ENCODE results near the gene GUCY1A2.
"Not testable (repeated sequence)": the region's sequence is repeated elsewhere in the genome, so short reads cannot be mapped to it uniquely, and the experiment has no call there.

GUCY1A2 gene

DNA sequence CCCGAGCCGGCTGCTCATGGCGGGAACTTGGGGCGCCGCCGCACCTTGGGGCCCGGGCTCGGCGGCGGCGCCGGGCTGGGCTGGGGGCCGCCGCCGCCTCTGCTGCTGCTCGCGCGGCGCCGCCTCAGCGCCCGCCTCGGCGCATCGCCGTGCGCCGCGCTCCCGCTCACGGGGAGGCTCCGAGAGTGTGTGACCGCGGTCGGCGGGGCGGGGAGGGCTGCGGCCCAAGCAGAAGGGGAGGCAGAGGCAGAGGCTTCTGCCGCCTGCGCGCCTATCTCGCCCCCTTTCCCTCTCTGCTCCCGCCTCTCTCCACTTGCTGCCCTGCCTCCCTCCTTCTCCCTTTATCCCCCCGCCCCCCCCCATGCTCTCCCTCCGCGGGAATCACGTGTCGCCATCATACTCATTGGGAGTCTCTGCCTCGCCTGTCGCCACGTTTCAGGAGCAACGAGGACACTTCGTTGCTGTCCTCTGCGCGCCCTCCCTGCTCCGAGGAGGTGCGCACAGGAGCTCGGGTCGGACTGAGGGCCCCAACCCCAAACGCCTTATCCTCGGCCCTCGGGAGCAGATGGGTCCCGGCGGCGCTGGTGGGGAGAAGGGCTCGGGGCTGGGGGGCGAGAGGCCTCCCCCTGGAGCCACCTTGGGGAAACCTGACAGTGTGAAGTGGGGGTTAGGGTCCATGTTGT is at the start of gene GUCY1A2:
Gene GUCY1A2, minus strand, starts transcription at position 258 of the 683 bp plus-strand sequence. CDS start 421 bp downstream, outside the sequence.
- DNase-seq (ENCODE audit: low spot score): no peak

DNA sequence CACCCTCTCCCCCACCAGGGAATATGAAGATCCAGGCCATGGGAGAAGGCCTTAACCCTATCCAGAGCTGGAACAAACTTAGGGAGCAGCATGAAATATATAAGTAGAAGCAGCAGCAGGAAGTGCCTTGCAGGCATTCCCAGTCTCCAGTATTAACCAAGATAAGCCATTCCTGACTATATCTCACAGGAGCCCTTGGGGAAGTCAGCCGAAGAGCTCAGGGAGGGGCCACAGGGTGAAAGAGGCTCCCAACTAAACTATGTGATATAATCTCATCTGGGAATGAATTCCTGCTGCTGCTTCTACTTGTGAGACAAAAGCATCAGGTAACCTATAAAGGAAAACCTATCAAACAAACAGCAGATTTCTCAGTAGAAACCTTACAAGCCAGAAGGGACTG is 36.1 kb upstream of the GUCY1A2 start:
- no peak for DNase-seq (ENCODE audit: low spot score)

DNA sequence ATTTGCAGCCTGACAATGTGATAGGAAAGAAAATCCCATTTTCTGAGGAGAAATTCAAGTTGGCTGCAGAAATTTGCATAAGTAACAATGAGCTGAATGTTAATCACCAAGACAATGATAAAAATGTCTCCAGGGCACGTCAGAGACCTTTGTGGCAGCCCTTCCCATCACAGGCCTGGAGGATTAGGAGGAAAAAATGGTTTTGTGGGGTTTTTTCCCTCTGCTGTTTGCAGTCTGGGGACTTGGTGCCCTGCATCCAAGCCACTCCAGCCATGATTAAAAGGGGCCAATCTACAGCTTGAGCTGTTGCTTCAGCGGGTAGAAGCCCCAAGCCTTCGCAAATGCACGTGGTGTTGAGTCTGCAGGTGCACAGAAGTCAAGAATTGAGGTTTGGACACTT is 33.1 kb upstream of the GUCY1A2 start:
- not testable (repeated sequence) for DNase-seq (ENCODE audit: low spot score)

- not testable (repeated sequence) for DNase-seq (ENCODE audit: low spot score)
These were observed 32.6 kb upstream of the GUCY1A2 start for GRCh38 chr11:107050899-107051298.

GRCh38 chr11:107050121-107050520 is 31.8 kb upstream of the GUCY1A2 start:
- DNase-seq (ENCODE audit: low spot score): no peak

DNA sequence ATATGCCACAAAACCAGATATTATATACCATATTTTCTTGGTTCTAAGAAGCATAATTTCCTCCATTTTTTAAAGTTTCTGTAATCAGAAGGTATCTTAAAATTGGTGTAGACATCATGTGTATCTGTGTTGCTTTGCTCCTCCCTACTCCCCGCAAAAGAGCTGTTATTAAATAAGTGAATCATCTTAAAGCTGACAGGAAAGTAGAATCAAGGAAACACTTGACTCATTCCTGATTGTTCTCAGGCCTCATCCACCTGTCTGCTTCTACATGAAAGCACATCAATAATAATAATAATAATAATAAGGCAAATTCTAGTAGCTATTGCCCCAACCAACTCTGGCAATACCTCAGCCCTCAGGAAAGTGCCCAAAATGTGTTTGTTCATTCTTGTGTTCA is 26.2 kb upstream of the GUCY1A2 start:
- no peak for DNase-seq (ENCODE audit: low spot score)

GRCh38 chr11:107043242-107044006 is 25.1 kb upstream of the GUCY1A2 start:
- DNase-seq (ENCODE audit: low spot score): no peak

DNA sequence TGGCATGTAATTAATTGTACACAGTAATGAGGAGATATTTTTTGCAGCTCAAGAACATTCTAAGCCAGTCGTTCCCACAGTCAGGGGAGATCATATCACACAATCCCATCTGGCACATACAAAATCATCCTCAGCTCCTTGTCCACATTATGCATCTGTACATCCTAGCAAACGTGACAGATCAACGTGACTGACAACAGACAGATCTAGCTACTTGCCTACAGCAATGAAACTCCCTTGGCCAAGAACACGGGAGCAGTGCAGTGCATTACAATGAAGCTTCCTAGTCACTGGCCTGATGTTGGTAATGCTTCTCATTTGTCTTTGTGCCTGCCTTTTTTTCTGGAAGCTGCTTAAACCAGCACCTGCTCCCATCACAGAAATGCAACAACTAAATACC is 24.5 kb upstream of the GUCY1A2 start:
- DNase-seq (ENCODE audit: low spot score): no peak

DNA sequence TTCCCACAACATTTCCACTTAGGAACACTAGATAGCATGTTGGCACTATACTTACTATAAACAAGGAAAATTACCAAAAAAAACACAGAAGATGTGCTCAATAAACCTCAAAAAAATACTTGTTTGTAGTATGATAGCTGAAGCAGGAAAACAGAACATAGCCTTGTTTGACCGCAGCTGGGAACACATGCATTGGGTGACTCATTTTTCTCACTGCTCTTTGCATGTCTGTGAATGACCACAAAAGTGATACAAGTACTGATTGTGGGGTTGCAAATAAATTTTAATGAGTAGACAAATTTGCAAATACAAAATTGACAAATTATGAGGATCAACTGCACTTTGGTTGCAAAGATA is 22.8 kb upstream of the GUCY1A2 start:
- DNase-seq (ENCODE audit: low spot score): no peak

GRCh38 chr11:107040433-107041087 is 22.3 kb upstream of the GUCY1A2 start:
- peak; percentile 5 for DNase-seq (ENCODE audit: low spot score)

- DNase-seq (ENCODE audit: low spot score): no peak
These were observed 7.4 kb upstream of the GUCY1A2 start for GRCh38 chr11:107025673-107026072.

DNA sequence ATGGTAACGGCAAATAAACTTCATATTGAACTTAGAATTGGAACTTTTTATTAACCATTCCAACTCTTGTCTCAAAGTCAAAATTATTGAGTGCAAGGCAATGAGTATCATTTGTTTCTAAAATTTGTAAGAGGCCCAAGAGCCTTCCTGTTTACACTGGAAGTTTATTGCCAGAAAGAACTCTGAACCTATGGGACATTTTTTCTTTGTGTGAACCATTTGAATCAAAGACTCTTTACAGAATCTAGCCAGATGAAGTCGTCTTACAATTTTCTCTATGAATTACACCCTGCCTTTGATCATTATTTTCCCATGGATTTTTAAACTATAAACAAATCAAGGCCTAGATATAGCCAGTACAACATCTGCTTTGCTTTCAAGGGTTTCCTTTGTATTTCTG is 2.3 kb upstream of the GUCY1A2 start:
- no peak for DNase-seq (ENCODE audit: low spot score)

DNA sequence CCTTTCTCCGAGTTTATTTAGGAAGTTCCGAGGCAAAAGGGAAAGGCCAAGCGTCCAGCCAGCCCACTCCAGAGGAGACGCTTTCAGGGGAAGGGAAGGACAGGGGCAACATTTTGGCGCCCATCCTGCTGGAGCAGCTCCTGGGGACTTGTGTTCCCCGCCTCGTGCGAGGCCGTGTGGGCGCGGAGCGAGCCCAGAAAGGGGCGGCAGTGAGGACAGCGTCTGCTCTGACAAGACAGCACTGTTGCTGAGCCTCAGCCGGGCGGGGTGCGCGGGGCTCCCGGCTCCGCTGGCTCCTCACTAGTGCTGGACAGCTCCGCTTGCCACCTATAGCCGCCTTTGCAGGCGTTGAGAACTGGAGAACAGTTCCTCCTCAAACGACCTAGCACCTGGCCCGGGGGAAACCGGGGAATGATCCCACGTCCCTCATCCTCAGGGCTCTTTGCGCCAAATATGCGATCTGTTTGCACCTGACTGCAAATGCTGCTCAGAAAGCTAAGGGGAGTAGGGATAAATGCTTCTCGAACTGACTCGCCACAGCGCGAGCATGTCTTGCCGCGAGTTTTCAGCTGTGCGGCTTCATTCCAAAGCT is 722 bp upstream of the GUCY1A2 start:
- DNase-seq (ENCODE audit: low spot score): no peak

DNA sequence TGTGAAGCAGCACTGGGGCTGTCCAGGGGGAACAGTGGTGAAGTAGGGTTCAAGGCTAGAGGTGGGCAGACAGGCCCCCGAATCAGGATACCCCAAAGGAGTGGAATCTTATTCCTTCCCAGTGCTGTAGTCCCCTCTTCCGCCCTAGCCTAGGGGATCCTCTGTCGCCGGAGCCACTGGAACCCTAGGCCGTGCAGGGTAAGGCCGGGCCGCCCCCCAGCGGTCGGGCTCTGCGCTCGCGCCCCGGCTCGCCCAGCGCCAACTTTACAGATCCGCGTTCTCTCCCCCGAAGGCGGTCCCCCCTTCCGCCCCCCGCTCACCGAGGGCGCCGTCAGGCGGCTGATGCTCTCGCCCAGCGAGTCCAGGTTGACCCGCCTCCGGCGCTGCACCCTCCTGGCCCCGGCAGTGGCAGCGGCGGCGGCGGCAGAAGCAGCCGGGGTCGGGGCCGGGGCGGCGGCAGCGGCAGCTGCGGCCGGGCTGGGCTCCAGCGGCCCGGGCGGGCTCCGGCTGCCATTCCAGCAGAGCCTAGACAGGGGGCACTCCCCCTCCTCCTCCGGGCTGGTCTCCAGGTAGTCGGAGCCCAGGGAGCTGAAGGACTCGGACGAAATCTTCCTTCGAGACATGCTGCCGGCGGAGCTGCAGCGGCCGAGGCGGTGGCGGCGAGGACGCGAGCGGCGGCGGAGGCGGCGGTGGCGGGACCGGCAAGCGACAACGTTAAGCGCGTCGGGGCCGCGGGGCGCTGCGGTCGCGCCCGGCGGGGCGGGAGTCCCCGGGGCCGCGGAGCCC is 650 bp downstream of the GUCY1A2 start:
- no peak for DNase-seq (ENCODE audit: low spot score)

DNA sequence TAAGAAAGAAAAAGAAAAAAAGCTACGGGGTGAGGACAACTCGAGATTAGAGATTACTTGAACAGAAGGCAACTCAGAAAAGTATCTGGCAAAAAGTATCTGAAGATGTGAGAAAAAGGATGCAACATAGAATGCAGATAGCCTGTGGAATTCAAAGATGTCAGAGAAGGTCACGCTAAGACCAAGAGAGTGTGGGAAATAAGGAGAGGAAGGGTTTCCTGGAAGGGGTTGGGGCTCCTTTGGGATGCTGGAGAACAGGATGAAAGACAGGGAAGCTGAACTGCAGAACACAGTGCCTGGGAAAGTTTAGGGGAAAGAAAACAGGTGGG is 1.2 kb downstream of the GUCY1A2 start:
- no peak for DNase-seq (ENCODE audit: low spot score)

GRCh38 chr11:107014871-107015270 is 3.4 kb downstream of the GUCY1A2 start:
- no peak for DNase-seq (ENCODE audit: low spot score)

GRCh38 chr11:107011977-107012376 is 6.3 kb downstream of the GUCY1A2 start:
- DNase-seq (ENCODE audit: low spot score): no peak

DNA sequence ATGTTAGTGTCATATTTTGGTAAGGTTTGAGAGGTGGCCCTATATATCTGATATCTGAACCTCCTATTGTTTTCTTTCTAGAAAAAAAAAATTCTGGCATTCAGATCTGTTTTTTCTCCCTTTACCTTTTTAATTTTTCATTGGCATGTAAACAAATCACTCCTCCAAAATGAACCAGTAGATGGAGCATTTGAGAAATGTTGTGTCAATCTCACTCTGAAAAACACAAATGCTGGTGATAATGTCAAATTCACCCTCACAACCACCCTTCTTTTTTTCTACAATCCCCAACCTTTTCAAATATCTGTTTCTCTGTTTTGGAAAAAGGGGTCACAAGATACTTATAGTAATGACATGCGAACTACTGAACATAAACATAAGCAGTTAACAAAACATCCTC is 9.1 kb downstream of the GUCY1A2 start:
- no peak for DNase-seq (ENCODE audit: low spot score)

- no peak for DNase-seq (ENCODE audit: low spot score)
These were observed 12.0 kb downstream of the GUCY1A2 start for GRCh38 chr11:107006076-107006833.

DNA sequence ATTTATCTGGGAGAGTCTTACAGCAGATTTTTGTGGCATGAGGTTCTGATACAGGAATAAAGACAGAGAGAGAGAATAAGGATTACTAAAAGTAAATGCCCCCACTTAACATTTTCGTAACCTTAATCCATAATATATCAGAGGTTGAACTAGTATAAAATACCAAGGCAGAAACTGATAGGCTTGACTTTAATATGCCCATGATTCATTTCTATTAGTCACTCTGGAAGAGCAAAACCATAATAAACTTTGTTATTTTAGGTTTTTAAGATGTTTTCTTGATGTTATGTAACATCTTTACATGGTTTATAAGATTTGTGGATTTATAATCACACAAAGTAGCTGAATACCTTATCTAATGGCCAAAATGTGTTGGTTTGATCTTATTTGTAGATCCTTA is 19.1 kb downstream of the GUCY1A2 start:
- DNase-seq (ENCODE audit: low spot score): no peak

- no peak for DNase-seq (ENCODE audit: low spot score)
These were observed 19.4 kb downstream of the GUCY1A2 start for GRCh38 chr11:106998916-106999188.
